Stomach (tissue), 9 donors: Measurements from ENCODE around the gene FOLR1. TPM values are rescaled to one million over a fixed set of nuclear protein-coding genes. Genes with fewer than 3 reads are reported as not detected.

ENCODE experiments used
- DNase-seq, 2 donors: peaks; one replicate each; pipeline versions ENCODE4 v3.0.0 to v3.0.0-alpha.2; 2013 to 2019
- H3K27ac ChIP-seq, 5 donors: fragments of 200-600 bp in 4 of 5; sonication (generic) in 4 of 5; one replicate each; pipeline ENCODE4 v1.5.1; 2013 to 2019; ENCODE audit warnings: mild to moderate bottlenecking in 1 of 5, moderate library complexity in 1 of 5
- H3K27me3 ChIP-seq, 3 donors: fragments of 200-600 bp; sonication (generic); one replicate each; pipeline ENCODE4 v1.5.1; 2017 to 2019; ENCODE audit warnings: mixed run types in 1 of 3
- H3K36me3 ChIP-seq, 4 donors: fragments of 200-600 bp; sonication (generic); 1 replicate in 3 of 4; 2 replicates in 1 of 4; pipeline ENCODE4 v1.5.1; 2016 to 2019
- H3K4me1 ChIP-seq, 4 donors: fragments of 200-600 bp; sonication (generic); one replicate each; pipeline ENCODE4 v1.5.1; 2016 to 2019
- H3K4me3 ChIP-seq, 4 donors: fragments of 200-600 bp; sonication (generic) in 3 of 4; one replicate each; pipeline ENCODE4 v1.5.1; 2016 to 2019; ENCODE audit warnings: mild to moderate bottlenecking in 1 of 4
- H3K9me3 ChIP-seq, 4 donors: fragments of 200-600 bp; sonication (generic); one replicate each; pipeline ENCODE4 v1.5.1; 2016 to 2019
- CTCF ChIP-seq, 7 experiments: fragments of 450-650 bp in 4 of 7; fragments of 200-600 bp in 3 of 7; sonication (generic) in 3 of 7; IDR thresholded peaks; one replicate each; pipeline ENCODE4 v1.5.1; 2016 to 2019; ENCODE audit warnings: antibody characterized with exemption in 7 of 7, control low read depth in 2 of 7, mild to moderate bottlenecking in 1 of 7
- EP300 ChIP-seq: sonication (generic); formaldehyde crosslinking; IDR thresholded peaks from one replicate; pipeline ENCODE4 v1.6.1; 2017; ENCODE audit warnings: antibody characterized with exemption
- POLR2A ChIP-seq, 4 donors: fragments of 450-650 bp; IDR thresholded peaks; one replicate each; pipeline ENCODE4 v1.6.1; 2016; ENCODE audit warnings: antibody characterized with exemption in 4 of 4, control low read depth in 2 of 4, mild to moderate bottlenecking in 1 of 4, moderate library complexity in 1 of 4
- POLR2AphosphoS5 ChIP-seq, 3 donors: sonication (generic); formaldehyde crosslinking; IDR thresholded peaks; one replicate each; pipeline ENCODE4 v1.6.1; 2016; ENCODE audit warnings: antibody characterized with exemption in 3 of 3
- WGBS, 5 donors: extraction: QIAGEN DNeasy Blood & Tissue Kit in 3 of 5; methylation state at CpG; one replicate each; pipeline versions ENCODE4 v1.1.5 to v1.1.7; 2013 to 2018; 5-methylcytosine and 5-hydroxymethylcytosine counted together
- intact Hi-C: fragments of 100-400 bp; cut with DNase I; formaldehyde crosslinking; loops from one replicate; pipeline ENCODE4 v1.15.1; 2023; ENCODE audit warnings: low total_unique reads
- polyA plus RNA-seq, 3 donors: library from polyadenylated mRNA; stranded (reverse); fragments of 200-250 nt; gene quantifications; one replicate each; pipeline ENCODE4 v1.2.3, GENCODE V29; 2013
- total RNA-seq, 5 donors: library from RNA; depleted of rRNA; stranded (reverse); fragments of >200 nt; gene quantifications; one replicate each; pipeline versions ENCODE4 v1.1.0 to v1.2.3, GENCODE V29; 2014 to 2016
- donor health status: healthy with polysubstance abuse.
- donor health status: Bipolar disorder and iron deficiency.
- donor health status: healthy.

Gene FOLR1
- total and polyA plus RNA-seq, 8 donors, result 0.55 to 22.6 (median 6.1) TPM; not detected in 3

DNA sequence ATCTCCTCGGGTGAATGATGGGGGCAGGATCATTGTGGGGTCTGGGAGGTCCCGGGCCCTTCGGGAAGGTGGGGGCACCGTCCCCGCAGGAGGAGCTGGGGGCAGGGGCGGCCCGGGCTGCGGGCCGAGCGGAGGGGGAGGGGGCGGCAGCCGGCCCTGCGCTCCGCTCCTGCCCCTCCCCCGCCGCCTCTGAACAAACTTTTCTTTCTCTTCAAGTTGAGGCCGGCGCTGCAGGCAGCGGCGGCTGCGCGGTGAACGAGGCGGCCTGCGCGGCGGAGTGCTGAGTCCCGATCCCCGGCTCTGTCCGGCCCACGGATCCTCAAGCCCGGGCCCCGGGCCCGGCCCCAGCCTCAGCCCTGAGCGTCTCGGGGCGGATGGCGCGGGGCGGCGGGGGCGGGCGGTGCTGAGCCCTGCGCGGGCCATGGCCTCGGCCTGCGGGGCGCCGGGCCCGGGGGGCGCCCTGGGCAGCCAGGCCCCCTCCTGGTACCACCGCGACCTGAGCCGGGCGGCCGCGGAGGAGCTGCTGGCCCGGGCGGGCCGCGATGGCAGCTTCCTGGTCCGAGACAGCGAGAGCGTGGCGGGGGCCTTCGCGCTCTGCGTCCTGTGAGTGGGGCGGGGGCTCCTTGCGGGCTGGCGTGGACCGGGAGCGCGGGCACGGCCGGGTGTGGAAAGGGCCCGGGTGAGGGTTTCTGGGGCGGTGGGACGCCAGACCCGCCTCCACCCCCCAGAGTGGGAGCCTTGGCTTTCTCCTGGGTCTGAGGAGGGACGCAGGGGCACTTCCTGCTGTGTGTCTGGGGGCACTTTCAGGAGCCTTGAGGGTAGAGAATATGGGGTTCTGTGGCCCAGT, 32.8 kb downstream of the FOLR1 start, which contains the start of gene INPPL1:
Gene INPPL1, plus strand, starts transcription at position 204 of the 847 bp plus-strand sequence. Its CDS starts 218 bp downstream, at position 422.
- DNase-seq, result peak; percentile 58 to 86
- TF ChIP-seq POLR2AphosphoS5 (IDR thresholded peaks at IDR 0.05) (no peak), EP300 (no peak), CTCF (IDR thresholded peaks at IDR 0.05) (no peak), POLR2A (IDR thresholded peaks at IDR 0.05) (no peak)
- 0 to 1% (median 0%) methylated on average over 18 to 81 of the region's 81 CpGs for WGBS, 5 donors
- peaks cover 37 to 46% (median 44%) of the 10 kb centered on the region in 4 donors for H3K4me1 ChIP-seq
- H3K27me3 ChIP-seq, result no peaks in the 10 kb centered on the region
- peaks cover 22 to 33% (median 27%) of the 10 kb centered on the region in 4 donors for H3K36me3 ChIP-seq
- peak within 1 kb of the TSS; percentile 61 to 85 (median 80) for H3K4me3 ChIP-seq
- H3K27ac ChIP-seq, result peak within 1 kb of the TSS; percentile 95 to 98 (median 97)
- no peaks in the 10 kb centered on the region for H3K9me3 ChIP-seq
- intact Hi-C loops, result no loop called here

DNA sequence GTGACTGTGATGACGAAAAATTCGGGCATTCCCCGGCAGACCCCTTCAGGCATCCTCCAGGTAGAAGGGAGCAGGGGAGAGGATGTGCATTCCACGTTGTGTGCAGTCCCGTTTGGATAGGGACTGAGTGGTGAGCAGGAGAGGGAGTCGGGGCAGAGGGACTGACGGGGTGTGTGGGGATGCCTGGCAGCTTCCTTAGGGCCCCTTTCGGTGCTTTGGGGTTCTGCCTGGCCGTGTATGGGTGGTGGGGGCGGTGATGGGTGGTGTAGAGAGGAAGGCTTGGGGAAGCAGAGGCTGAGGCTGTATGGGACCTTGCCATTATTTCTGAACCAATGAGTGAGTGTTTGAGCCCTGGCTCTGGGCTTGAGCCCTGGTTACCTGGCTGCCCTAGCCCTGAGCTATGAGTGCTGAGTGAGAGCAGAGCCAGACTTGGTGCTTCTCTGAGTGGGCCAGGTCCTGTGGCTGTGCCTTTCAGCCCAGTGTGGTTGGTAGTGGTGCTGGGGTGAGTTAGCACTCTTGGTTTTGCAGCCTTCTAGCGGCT, 33.5 kb downstream of the FOLR1 start:
- Histone ChIP-seq H3K4me1 (peaks cover 37 to 46% (median 44%) of the 10 kb centered on the region in 4 donors), H3K27me3 (no peaks in the 10 kb centered on the region), H3K27ac (peak overlapping the region in 4 of 5 donors; percentile 95 to 97 (median 97)), H3K36me3 (peaks cover 29 to 40% (median 34%) of the 10 kb centered on the region in 4 donors), H3K9me3 (no peaks in the 10 kb centered on the region), H3K4me3 (peak overlapping the region; percentile 61 to 85 (median 80))
- no peak for DNase-seq
- intact Hi-C loops, result no loop called here
- WGBS, 5 donors, result 9 to 20% (median 14%) methylated on average over 11 of the region's 11 CpGs
- TF ChIP-seq CTCF (IDR thresholded peaks at IDR 0.05), result no peak
- no peak for TF ChIP-seq EP300

- TF ChIP-seq POLR2A (IDR thresholded peaks at IDR 0.05) (no peak), CTCF (IDR thresholded peaks at IDR 0.05) (no peak), EP300 (no peak), POLR2AphosphoS5 (IDR thresholded peaks at IDR 0.05) (no peak)
- intact Hi-C loops, result no loop called here
- H3K27me3 ChIP-seq, result no peaks in the 10 kb centered on the region
- peak in 1 of 2 donors; percentile 10 for DNase-seq
- H3K4me3 ChIP-seq, result no peak overlapping the region
- H3K36me3 ChIP-seq, result peaks cover 41 to 52% (median 46%) of the 10 kb centered on the region in 4 donors
- H3K27ac ChIP-seq, result peak overlapping the region in 1 of 5 donors; percentile 13
- no peaks in the 10 kb centered on the region for H3K9me3 ChIP-seq
- 49 to 70% (median 52%) methylated on average over 5 of the region's 5 CpGs for WGBS, 5 donors
- H3K4me1 ChIP-seq, result peaks cover 37 to 46% (median 44%) of the 10 kb centered on the region in 4 donors
Observed at GRCh38 chr11:72226701-72227100, 34.8 kb downstream of the FOLR1 start.

DNA sequence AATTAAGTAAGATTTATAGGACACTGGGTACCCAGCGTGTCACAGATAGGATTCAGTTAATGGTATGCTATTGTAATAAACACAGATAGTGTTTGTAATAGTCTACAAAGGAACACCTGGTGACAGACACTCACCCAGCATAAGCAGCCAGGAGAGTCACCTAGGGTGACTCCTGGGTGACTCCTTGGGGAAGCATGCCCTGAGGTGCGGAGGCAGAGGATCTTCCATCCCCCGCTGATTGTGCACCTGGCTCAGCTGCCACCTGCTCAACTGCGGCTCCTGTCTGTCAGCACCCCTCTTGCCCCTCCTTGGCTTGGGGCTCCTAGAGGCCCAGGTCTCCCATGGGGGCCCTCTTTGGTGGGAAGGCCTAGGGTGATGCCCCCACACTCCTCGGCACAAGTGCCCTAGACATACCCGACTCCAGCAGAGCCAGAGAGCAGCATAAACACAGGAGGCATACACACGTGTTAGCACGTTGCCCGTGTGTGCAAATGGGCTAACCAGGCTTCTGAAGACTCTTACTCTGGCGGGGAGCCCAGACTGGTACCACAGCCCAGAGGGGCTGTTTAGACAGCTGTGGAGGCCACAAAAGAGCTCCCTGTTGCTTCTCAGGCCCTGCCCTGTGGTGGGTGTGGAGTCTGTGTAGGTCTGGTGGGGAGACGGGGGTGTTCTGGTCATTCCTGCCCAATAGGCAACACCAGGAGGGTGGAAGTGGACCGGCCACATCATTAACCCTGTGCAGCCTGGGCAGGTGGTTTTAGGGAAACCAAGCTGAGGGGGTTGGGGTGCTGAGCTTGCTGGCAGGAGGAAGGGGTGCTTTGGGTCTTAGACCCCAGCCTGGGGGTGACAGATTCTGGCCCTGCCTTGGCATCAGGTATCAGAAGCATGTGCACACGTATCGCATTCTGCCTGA, 35.6 kb downstream of the FOLR1 start:
- TF ChIP-seq POLR2A (IDR thresholded peaks at IDR 0.05), result no peak
- TF ChIP-seq POLR2AphosphoS5 (IDR thresholded peaks at IDR 0.05), result no peak
- TF ChIP-seq EP300, result no peak
- no peak for TF ChIP-seq CTCF (IDR thresholded peaks at IDR 0.05)
- H3K27me3 ChIP-seq, result no peaks in the 10 kb centered on the region
- 68 to 73% (median 73%) methylated on average over 8 to 14 of the region's 14 CpGs for WGBS, 5 donors
- peak overlapping the region in 2 of 5 donors; percentile 13 to 20 for H3K27ac ChIP-seq
- peaks cover 31 to 38% (median 37%) of the 10 kb centered on the region in 4 donors for H3K4me1 ChIP-seq
- H3K9me3 ChIP-seq, result no peaks in the 10 kb centered on the region
- peaks cover 50 to 61% (median 55%) of the 10 kb centered on the region in 4 donors for H3K36me3 ChIP-seq
- intact Hi-C loops, result no loop called here
- no peak overlapping the region for H3K4me3 ChIP-seq
- DNase-seq, result peak; percentile 27 to 67
